ENCODE measurements around the gene TGFB1I1.

DNA sequence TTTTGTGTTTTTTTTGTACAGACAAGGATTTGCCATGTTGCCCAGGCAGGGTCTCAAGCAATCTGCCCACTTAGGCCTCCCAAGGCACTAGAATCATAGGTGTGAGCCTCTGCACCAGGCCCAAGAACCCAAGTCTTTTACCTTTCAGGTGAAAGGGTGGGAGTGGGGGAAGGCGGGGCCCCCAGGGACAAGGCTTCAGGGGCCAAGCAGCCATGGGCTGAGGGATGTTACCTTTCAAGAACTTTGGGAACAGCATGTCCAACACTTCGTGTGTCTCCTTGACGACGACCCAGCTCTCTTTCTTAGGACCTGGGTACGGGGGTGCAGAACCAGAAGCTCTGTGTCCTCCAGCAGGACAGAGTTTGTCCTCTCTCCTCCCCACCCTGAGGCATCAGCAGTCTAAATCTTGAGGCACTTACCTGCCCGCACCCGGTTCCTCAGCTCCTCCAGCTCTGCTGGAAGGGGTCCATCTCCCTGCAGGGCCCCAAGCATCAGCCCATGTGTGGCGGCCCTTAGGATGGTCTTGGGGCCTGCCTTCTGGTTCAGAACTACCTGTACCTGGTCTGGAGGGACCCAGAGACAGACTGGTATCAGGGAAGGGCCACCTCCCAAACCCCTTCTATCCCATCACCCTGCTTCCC, 19.9 kb downstream of the TGFB1I1 start:
- TF ChIP-seq MYC (CRISPR knock-in tag; IDR thresholded peaks at IDR 0.05; ENCODE audit: borderline replicate concordance) (no peak), TEAD2 (CRISPR knock-in tag; IDR thresholded peaks at IDR 0.05) (no peak), RAD21 (CRISPR knock-in tag; IDR thresholded peaks at IDR 0.05) (no peak), ZNF772 (CRISPR knock-in tag; IDR thresholded peaks at IDR 0.05) (no peak), FOSL2 (CRISPR knock-in tag; IDR thresholded peaks at IDR 0.05) (no peak)
